Measurements from ENCODE around the gene STK39.

STK39 gene

DNA sequence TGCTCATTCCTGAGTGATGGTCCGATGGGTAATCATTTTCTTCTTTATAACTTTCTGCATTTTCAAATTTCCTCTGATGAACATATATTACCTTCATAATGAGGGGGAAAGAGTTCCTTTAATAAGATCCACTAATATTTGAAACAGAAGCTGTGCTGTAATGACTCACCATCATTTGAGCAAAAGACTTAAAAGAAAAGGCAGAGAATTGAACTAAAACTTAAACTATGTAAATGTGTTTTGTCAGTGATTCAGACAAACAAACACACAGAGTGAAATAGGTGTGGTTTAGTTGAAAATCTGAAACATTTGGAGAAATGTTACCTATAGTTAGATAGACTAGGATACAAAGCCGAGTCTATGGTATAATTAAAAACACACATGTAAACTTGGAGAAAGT lies 209.6 kb downstream of the STK39 start:
- no peak overlapping the region for H3K4me2 ChIP-seq (ENCODE audit: low read length)
- no peak overlapping the region for H3K9ac ChIP-seq
- H3K27ac ChIP-seq, result no peak overlapping the region
- H3K4me1 ChIP-seq, result no peaks in the 10 kb centered on the region
- no peaks in the 10 kb centered on the region for H3K36me3 ChIP-seq (ENCODE audit: control insufficient read depth, insufficient read depth, low read length)
- H3K79me2 ChIP-seq, result no peaks in the 10 kb centered on the region
- no peak overlapping the region for H2AFZ ChIP-seq
- no peak overlapping the region for H3K4me3 ChIP-seq (ENCODE audit: low read depth, low read length)
- no peaks in the 10 kb centered on the region for H3K9me3 ChIP-seq (ENCODE audit: control insufficient read depth, low read length)
- TF ChIP-seq CTCF (IDR thresholded peaks at IDR 0.05), result no peak
- no peaks in the 10 kb centered on the region for H3K27me3 ChIP-seq (ENCODE audit: control insufficient read depth, insufficient read depth, low read length)

DNA sequence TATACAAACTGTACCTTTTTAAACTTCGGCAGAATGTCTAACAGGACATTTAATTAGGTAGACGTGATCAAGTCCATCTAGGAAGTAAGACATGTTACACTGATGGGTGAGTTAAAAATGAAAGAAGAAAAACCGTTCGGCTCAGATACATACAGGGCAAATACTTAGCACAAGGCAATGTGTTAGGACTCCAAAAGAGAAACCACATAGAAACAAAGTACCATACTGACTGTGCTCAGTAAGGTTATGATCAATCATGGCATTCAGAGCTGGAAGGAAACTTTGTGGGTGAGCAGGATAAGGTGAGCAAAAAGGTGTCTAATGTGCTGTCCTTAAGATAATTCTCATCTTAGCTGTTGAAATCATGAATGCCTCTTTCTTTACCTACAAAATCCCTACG lies 211.9 kb downstream of the STK39 start:
- no peak overlapping the region for H3K27ac ChIP-seq
- no peak for TF ChIP-seq CTCF (IDR thresholded peaks at IDR 0.05)
- H3K79me2 ChIP-seq, result no peaks in the 10 kb centered on the region
- H3K4me2 ChIP-seq (ENCODE audit: low read length), result no peak overlapping the region
- H3K4me3 ChIP-seq (ENCODE audit: low read depth, low read length), result no peak overlapping the region
- no peaks in the 10 kb centered on the region for H3K27me3 ChIP-seq (ENCODE audit: control insufficient read depth, insufficient read depth, low read length)
- H3K9me3 ChIP-seq (ENCODE audit: control insufficient read depth, low read length), result no peaks in the 10 kb centered on the region
- no peaks in the 10 kb centered on the region for H3K36me3 ChIP-seq (ENCODE audit: control insufficient read depth, insufficient read depth, low read length)
- no peaks in the 10 kb centered on the region for H3K4me1 ChIP-seq
- H3K9ac ChIP-seq, result no peak overlapping the region
- H2AFZ ChIP-seq, result no peak overlapping the region

- no peak for TF ChIP-seq CTCF (IDR thresholded peaks at IDR 0.05)
- H3K9me3 ChIP-seq (ENCODE audit: control insufficient read depth, low read length), result no peaks in the 10 kb centered on the region
These were observed 212.8 kb downstream of the STK39 start for GRCh38 chr2:168034616-168035015.

GRCh38 chr2:168033966-168034365 lies 213.4 kb downstream of the STK39 start:
- H3K4me2 ChIP-seq (ENCODE audit: low read length), result no peak overlapping the region
- no peak overlapping the region for H3K27ac ChIP-seq
- H3K4me3 ChIP-seq (ENCODE audit: low read depth, low read length), result no peak overlapping the region
- no peak for TF ChIP-seq CTCF (IDR thresholded peaks at IDR 0.05)
- no peaks in the 10 kb centered on the region for H3K27me3 ChIP-seq (ENCODE audit: control insufficient read depth, insufficient read depth, low read length)
- no peaks in the 10 kb centered on the region for H3K36me3 ChIP-seq (ENCODE audit: control insufficient read depth, insufficient read depth, low read length)
- no peaks in the 10 kb centered on the region for H3K9me3 ChIP-seq (ENCODE audit: control insufficient read depth, low read length)
- no peak overlapping the region for H2AFZ ChIP-seq
- H3K4me1 ChIP-seq, result no peaks in the 10 kb centered on the region
- no peak overlapping the region for H3K9ac ChIP-seq
- no peaks in the 10 kb centered on the region for H3K79me2 ChIP-seq

More at GRCh38 chr2:168034616-168035015, 212.8 kb downstream of the STK39 start:
- Histone ChIP-seq H3K4me3 (ENCODE audit: low read depth, low read length) (no peak overlapping the region), H3K27ac (no peak overlapping the region), H2AFZ (no peak overlapping the region), H3K27me3 (ENCODE audit: control insufficient read depth, insufficient read depth, low read length) (no peaks in the 10 kb centered on the region), H3K4me1 (no peaks in the 10 kb centered on the region), H3K4me2 (ENCODE audit: low read length) (no peak overlapping the region), H3K79me2 (no peaks in the 10 kb centered on the region), H3K36me3 (ENCODE audit: control insufficient read depth, insufficient read depth, low read length) (no peaks in the 10 kb centered on the region), H3K9ac (no peak overlapping the region)

DNA sequence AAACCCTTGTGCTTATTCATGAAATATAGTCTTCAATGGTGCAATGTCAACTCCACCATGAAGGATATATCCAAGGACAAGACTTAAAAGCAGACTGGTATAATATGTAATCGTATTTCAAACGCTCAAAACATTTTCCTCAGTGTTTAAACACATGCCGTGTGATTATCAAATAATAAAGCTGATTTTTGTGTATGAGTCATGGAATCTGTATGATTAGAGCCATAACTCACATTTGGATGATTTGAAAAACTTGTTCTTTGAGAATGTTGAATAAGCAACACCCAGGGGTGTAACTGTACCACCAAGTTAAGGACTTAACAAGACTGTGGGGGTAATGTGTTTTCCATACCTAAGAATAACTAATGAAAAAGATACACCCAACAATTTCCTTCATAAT lies 215.3 kb downstream of the STK39 start:
- Histone ChIP-seq H3K9ac (no peak overlapping the region), H3K79me2 (no peaks in the 10 kb centered on the region), H3K36me3 (ENCODE audit: control insufficient read depth, insufficient read depth, low read length) (no peaks in the 10 kb centered on the region), H3K4me2 (ENCODE audit: low read length) (no peak overlapping the region), H3K9me3 (ENCODE audit: control insufficient read depth, low read length) (no peaks in the 10 kb centered on the region), H3K27me3 (ENCODE audit: control insufficient read depth, insufficient read depth, low read length) (no peaks in the 10 kb centered on the region), H3K4me1 (no peaks in the 10 kb centered on the region), H2AFZ (no peak overlapping the region), H3K4me3 (ENCODE audit: low read depth, low read length) (no peak overlapping the region), H3K27ac (no peak overlapping the region)
- TF ChIP-seq CTCF (IDR thresholded peaks at IDR 0.05), result no peak

All from parathyroid adenoma (tissue), 2 donors.